NT2/D1 (cell line): Measurements from ENCODE around the gene OR2G2.

ENCODE experiments used
- DNase-seq: peaks from one replicate; pipeline ENCODE4 v3.0.0-alpha.2; 2011; ENCODE audit warnings: low read depth, low spot score
- H3K27me3 ChIP-seq: 2 replicates; pipeline ENCODE4 v1.6.0; 2011; ENCODE audit warnings: mild to moderate bottlenecking; ENCODE audit not compliant: insufficient read length, insufficient read depth
- H3K36me3 ChIP-seq: 2 replicates; pipeline ENCODE4 v1.6.1; 2011; ENCODE audit warnings: mild to moderate bottlenecking, low read length, mixed read lengths; ENCODE audit not compliant: insufficient read depth, insufficient read length
- H3K4me1 ChIP-seq: 2 replicates; pipeline ENCODE4 v1.5.1; 2011; ENCODE audit not compliant: insufficient read depth, insufficient read length
- H3K4me3 ChIP-seq: 2 replicates; pipeline ENCODE4 v1.5.1; 2011; ENCODE audit warnings: low read depth; ENCODE audit not compliant: insufficient read length
- H3K9ac ChIP-seq: 2 replicates; pipeline ENCODE4 v1.6.0; 2011; ENCODE audit warnings: low read depth; ENCODE audit not compliant: insufficient read length
- H3K9me3 ChIP-seq: 2 replicates; pipeline ENCODE4 v1.5.1; 2011; ENCODE audit warnings: mild to moderate bottlenecking, low read length; ENCODE audit not compliant: insufficient read depth
- SUZ12 ChIP-seq: IDR thresholded peaks from 2 replicates; pipeline ENCODE4 v1.6.1; 2011; ENCODE audit not compliant: insufficient read length, insufficient read depth; ENCODE audit errors: extremely low read depth
- YY1 ChIP-seq: IDR thresholded peaks from 2 replicates; pipeline ENCODE4 v1.6.1; 2011; ENCODE audit not compliant: insufficient read length, insufficient read depth
- ZNF274 ChIP-seq: IDR thresholded peaks from 2 replicates; pipeline ENCODE4 v1.6.1; 2011; ENCODE audit warnings: mild to moderate bottlenecking, low read depth, low read length

OR2G2 gene

GRCh38 chr1:247552231-247552630, 35.9 kb upstream of the OR2G2 start:
- DNase-seq, result no peak
- Histone ChIP-seq H3K9ac (no peak overlapping the region), H3K4me1 (no peaks in the 10 kb centered on the region), H3K9me3 (no peaks in the 10 kb centered on the region), H3K36me3 (no peaks in the 10 kb centered on the region), H3K27me3 (no peaks in the 10 kb centered on the region), H3K4me3 (no peak overlapping the region)
- TF ChIP-seq YY1 (no peak), SUZ12 (no peak), ZNF274 (no peak)

- TF ChIP-seq ZNF274, result no peak
- no peak for TF ChIP-seq YY1
- no peak for TF ChIP-seq SUZ12
- no peaks in the 10 kb centered on the region for H3K36me3 ChIP-seq
- no peaks in the 10 kb centered on the region for H3K27me3 ChIP-seq
- no peaks in the 10 kb centered on the region for H3K9me3 ChIP-seq
- H3K9ac ChIP-seq, result no peak overlapping the region
- DNase-seq, result no peak
- H3K4me1 ChIP-seq, result no peaks in the 10 kb centered on the region
- H3K4me3 ChIP-seq, result no peak overlapping the region
Measured at GRCh38 chr1:247557926-247558674, 30.1 kb upstream of the OR2G2 start.

- Histone ChIP-seq H3K9ac (no peak overlapping the region), H3K4me1 (no peaks in the 10 kb centered on the region), H3K4me3 (no peak overlapping the region), H3K36me3 (no peaks in the 10 kb centered on the region), H3K9me3 (no peaks in the 10 kb centered on the region), H3K27me3 (no peaks in the 10 kb centered on the region)
- DNase-seq, result no peak
- no peak for TF ChIP-seq YY1
- no peak for TF ChIP-seq SUZ12
Measured at GRCh38 chr1:247561711-247562110, 26.4 kb upstream of the OR2G2 start.

DNA sequence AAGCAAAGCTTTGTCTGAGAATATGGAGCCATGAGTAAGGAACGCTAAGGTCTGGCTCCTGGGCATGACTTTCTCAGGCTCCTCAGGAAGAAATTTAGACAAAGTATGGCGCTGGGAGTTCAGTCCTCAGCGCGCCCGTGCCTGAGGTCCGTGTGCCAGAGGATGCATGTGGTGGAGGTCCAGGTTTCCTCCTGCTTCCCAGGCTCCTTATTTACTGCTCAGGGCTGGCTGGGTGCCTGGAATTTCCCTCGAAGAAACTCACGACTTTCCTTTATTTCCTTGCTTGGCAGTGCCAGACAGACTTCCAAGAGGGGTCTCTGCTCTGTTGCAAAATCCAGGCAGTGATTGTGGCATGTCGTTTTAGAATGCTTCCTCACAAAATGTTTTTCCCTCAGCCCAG, 26.0 kb upstream of the OR2G2 start:
- Histone ChIP-seq H3K9ac (no peak overlapping the region), H3K9me3 (no peaks in the 10 kb centered on the region), H3K4me1 (no peaks in the 10 kb centered on the region), H3K27me3 (no peaks in the 10 kb centered on the region), H3K36me3 (no peaks in the 10 kb centered on the region), H3K4me3 (no peak overlapping the region)
- no peak for DNase-seq
- no peak for TF ChIP-seq YY1
- no peak for TF ChIP-seq ZNF274
- no peak for TF ChIP-seq SUZ12

GRCh38 chr1:247574236-247574635, 13.9 kb upstream of the OR2G2 start:
- H3K9ac ChIP-seq, result no peak overlapping the region
- DNase-seq, result no peak
- no peak for TF ChIP-seq SUZ12
- TF ChIP-seq YY1, result no peak
- no peak for TF ChIP-seq ZNF274
- H3K36me3 ChIP-seq, result no peaks in the 10 kb centered on the region
- H3K9me3 ChIP-seq, result no peaks in the 10 kb centered on the region
- no peaks in the 10 kb centered on the region for H3K27me3 ChIP-seq
- no peaks in the 10 kb centered on the region for H3K4me1 ChIP-seq
- H3K4me3 ChIP-seq, result no peak overlapping the region

DNA sequence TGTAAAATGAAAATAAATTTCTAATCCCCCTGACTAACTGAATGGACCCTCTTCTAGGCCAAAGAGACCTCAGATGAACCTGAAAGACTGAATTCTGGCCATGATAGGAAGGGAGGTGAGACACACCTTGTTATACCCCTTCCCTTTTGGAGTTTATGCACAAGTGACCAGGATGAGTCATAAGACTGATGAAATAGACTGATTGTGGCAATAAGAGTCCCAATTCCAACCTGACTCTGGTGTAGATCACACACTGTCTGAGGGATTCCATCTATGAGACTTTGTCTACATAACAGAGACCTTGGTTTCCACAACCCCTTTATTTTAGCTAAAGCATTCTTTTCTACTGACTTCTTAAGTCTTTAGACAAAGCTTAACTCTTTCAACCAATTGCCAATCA, 13.5 kb upstream of the OR2G2 start:
- H3K27me3 ChIP-seq, result no peaks in the 10 kb centered on the region
- DNase-seq, result no peak

GRCh38 chr1:247576514-247576913, 11.6 kb upstream of the OR2G2 start:
- no peaks in the 10 kb centered on the region for H3K9me3 ChIP-seq
- H3K4me1 ChIP-seq, result no peaks in the 10 kb centered on the region
- no peak overlapping the region for H3K4me3 ChIP-seq
- H3K36me3 ChIP-seq, result no peaks in the 10 kb centered on the region
- H3K27me3 ChIP-seq, result no peaks in the 10 kb centered on the region
- DNase-seq, result no peak
- H3K9ac ChIP-seq, result no peak overlapping the region
- TF ChIP-seq YY1 (no peak), SUZ12 (no peak), ZNF274 (no peak)

More for the DNA sequence above, 13.5 kb upstream of the OR2G2 start:
- no peaks in the 10 kb centered on the region for H3K9me3 ChIP-seq
- H3K36me3 ChIP-seq, result no peaks in the 10 kb centered on the region
- H3K4me1 ChIP-seq, result no peaks in the 10 kb centered on the region
- TF ChIP-seq YY1, result no peak
- TF ChIP-seq SUZ12, result no peak
- TF ChIP-seq ZNF274, result no peak
- H3K9ac ChIP-seq, result no peak overlapping the region
- H3K4me3 ChIP-seq, result no peak overlapping the region
